ENCODE data around the gene HSPA12B. TPM values are rescaled to one million over a fixed set of nuclear protein-coding genes. Genes with fewer than 3 reads are reported as not detected.
A peak's percentile ranks its signal among the peaks of the same experiment; 100 is the strongest.

Gene HSPA12B, protein sequence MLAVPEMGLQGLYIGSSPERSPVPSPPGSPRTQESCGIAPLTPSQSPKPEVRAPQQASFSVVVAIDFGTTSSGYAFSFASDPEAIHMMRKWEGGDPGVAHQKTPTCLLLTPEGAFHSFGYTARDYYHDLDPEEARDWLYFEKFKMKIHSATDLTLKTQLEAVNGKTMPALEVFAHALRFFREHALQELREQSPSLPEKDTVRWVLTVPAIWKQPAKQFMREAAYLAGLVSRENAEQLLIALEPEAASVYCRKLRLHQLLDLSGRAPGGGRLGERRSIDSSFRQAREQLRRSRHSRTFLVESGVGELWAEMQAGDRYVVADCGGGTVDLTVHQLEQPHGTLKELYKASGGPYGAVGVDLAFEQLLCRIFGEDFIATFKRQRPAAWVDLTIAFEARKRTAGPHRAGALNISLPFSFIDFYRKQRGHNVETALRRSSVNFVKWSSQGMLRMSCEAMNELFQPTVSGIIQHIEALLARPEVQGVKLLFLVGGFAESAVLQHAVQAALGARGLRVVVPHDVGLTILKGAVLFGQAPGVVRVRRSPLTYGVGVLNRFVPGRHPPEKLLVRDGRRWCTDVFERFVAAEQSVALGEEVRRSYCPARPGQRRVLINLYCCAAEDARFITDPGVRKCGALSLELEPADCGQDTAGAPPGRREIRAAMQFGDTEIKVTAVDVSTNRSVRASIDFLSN
- not detected in 2 replicates for total RNA-seq (2016; rRNA removed; fragmentation: Illumina TruSeq; extraction: Trizol)
- not detected in 2 replicates for total RNA-seq (2016; cell fraction: cytosol; rRNA removed; fragmentation: Illumina TruSeq; extraction: Trizol; ENCODE audit: low read depth)
- not detected in 2 replicates for total RNA-seq (2016; cell fraction: insoluble cytoplasmic fraction; rRNA removed; fragmentation: Illumina TruSeq; extraction: Trizol)
- total RNA-seq (2016; cell fraction: membrane; rRNA removed; fragmentation: Illumina TruSeq; extraction: Trizol) = not detected in 2 replicates
- not detected in 2 replicates for total RNA-seq (2016; cell fraction: nucleus; rRNA removed; fragmentation: Illumina TruSeq; extraction: Trizol)
- 0.01 TPM in 2 replicates for polyA plus RNA-seq (2011; rRNA removed)
- polyA plus RNA-seq (2011; cell fraction: cytosol; rRNA removed) = 0.03 and 0.04 TPM in 2 replicates
- 0.14 and 0.17 TPM in 2 replicates for polyA plus RNA-seq (2011; cell fraction: nucleus; rRNA removed)
- polyA plus RNA-seq (2012) = 0.90 and 1.9 TPM in 2 replicates
- not detected in 2 replicates for polyA plus RNA-seq (2016; cell fraction: cytosol; fragmentation: Illumina TruSeq; extraction: Trizol; ENCODE audit: low read depth)
- not detected in 2 replicates for polyA plus RNA-seq (2016; cell fraction: insoluble cytoplasmic fraction; fragmentation: Illumina TruSeq; extraction: Trizol; ENCODE audit: low read depth)
- polyA plus RNA-seq (2016; cell fraction: membrane; fragmentation: Illumina TruSeq; extraction: Trizol; ENCODE audit: low read depth) = not detected in 2 replicates
- polyA plus RNA-seq (2016; cell fraction: nucleus; fragmentation: Illumina TruSeq; extraction: Trizol; ENCODE audit: insufficient read depth, low read depth) = not detected in 2 replicates
- polyA minus RNA-seq (2011; rRNA and poly(A)+ RNA removed; ENCODE audit: low replicate concordance) = 0.10 TPM in 1 of 2 replicates, not detected in the other
- not detected in 2 replicates for polyA minus RNA-seq (2011; cell fraction: cytosol; rRNA and poly(A)+ RNA removed)
- polyA minus RNA-seq (2011; cell fraction: nucleus; rRNA and poly(A)+ RNA removed) = 0.13 TPM in 1 of 2 replicates, not detected in the other
- Bru-seq, nascent RNA = percentile 10 among the genes with signal in this experiment
- BruChase-seq, experiment 1, labeled RNA remaining after a 6-hour chase = not detected
- BruChase-seq, experiment 2, labeled RNA remaining after a 2-hour chase = percentile 5 among the genes with signal in this experiment
- long read RNA-seq, experiment 1 = 0 reads
- long read RNA-seq, experiment 2 = 0 reads

DNA sequence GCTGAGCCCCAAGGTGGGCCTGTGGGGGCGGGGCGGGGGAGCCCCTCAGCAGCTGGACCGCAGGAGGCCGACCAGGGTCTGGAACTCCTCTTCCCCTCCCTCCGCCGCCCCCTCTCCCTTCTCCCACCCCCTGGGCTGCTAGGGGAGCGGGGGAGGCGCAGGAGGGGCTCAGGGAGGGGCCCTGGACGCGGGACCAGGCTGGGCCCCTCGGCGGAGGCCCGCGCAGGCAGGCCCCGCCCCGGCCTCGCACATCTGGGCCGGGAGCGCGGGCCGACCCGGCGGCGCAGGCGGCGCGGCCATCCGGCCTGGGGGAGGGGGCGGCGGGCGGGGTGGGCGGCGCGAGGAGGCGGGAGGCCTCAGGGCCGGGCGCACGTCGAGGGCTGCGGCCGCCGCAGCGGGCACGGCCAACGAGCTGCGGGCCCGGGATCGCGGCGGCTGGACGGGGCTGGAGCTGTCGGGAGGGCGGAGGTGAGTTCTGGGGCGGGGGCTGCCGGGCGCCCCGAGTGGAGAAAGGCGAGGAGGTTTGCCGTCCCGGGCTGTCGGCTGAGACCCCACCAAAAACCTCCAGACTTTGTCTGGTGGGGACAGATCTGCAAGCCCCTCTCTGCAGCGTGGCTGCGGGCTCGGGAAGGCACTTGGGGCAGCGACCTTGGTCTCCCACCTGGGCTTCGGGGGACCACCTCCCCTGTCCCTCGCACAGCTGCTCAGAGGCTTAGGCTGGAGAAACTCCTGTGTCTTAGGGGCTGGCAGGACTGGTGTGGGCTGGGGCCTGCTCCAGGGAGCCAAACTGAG is at the start of gene HSPA12B:
TSS of gene HSPA12B (plus strand) at position 359 of the 792 bp plus-strand sequence. CDS start 5,990 bp downstream, outside the sequence.
- peak within 1 kb of the TSS in 1 of 3 experiments; percentile 34; a peak in 1 of 6 replicates for H3K4me3 ChIP-seq (replicated peaks in 1 of 3; ENCODE audit: insufficient read depth in 1 of 3, low read depth in 2 of 3, low read length in 3 of 3)
- no peak for FAIRE-seq
- no peak within 1 kb of the TSS for H2AFZ ChIP-seq (ENCODE audit: low read length)
- in situ Hi-C loops (cut with HindIII; ENCODE audit: extremely low pct_ligation_motif_present, low pct_unique_long_range_greater_than_20kb) = no loop called here
- H3K79me2 ChIP-seq (ENCODE audit: insufficient read depth, low read length) = no peaks in the 10 kb centered on the region
- H4K20me1 ChIP-seq (ENCODE audit: insufficient read depth, low read length) = no peaks in the 10 kb centered on the region; the same call in 1 of the 2 replicates
- ChIA-PET CTCF (ENCODE audit: low intra/inter-chr PET ratio, low total read pairs) (no interaction called here), POLR2A (no interaction called here)
- ATAC-seq = no peak; the same call in 2 of the 3 replicates
- no peak within 1 kb of the TSS for H3K27ac ChIP-seq (ENCODE audit: extremely low read length, insufficient read depth, low read length)
- BruUV-seq (replicated peaks) = no TSS peak
- no peaks in the 10 kb centered on the region for H3K36me3 ChIP-seq (replicated peaks in 1 of 2; ENCODE audit: control insufficient read depth in 1 of 2, insufficient read depth in 2 of 2, low read length in 2 of 2)
- H3K9me3 ChIP-seq (ENCODE audit: low read length) = no peaks in the 10 kb centered on the region
- intact Hi-C loops (cut with micrococcal nuclease; ENCODE audit: unreplicated experiment) = no loop called here
- H3K4me2 ChIP-seq (ENCODE audit: low read depth, low read length) = no peak within 1 kb of the TSS
- DNase-seq (ENCODE audit: low spot score) = no peak
- peaks cover 22 to 60% of the 10 kb centered on the region in 2 experiments; a peak in 4 of 5 replicates for H3K27me3 ChIP-seq (ENCODE audit: control insufficient read depth in 1 of 2, insufficient read depth in 2 of 2, low read length in 2 of 2)
- no peak within 1 kb of the TSS for H3K9ac ChIP-seq (ENCODE audit: insufficient read depth, low read depth, low read length)
- 23% methylated on average over 45 of the region's 67 CpGs for WGBS (ENCODE audit: low lambda C conversion rate)
- peaks cover 10% of the 10 kb centered on the region for H3K4me1 ChIP-seq (ENCODE audit: insufficient read depth, low read length)
- TF ChIP-seq ZBTB1 (CRISPR knock-in tag; IDR thresholded peaks at IDR 0.05; ENCODE audit: borderline replicate concordance) = no peak
- TF ChIP-seq, protein P1, sequence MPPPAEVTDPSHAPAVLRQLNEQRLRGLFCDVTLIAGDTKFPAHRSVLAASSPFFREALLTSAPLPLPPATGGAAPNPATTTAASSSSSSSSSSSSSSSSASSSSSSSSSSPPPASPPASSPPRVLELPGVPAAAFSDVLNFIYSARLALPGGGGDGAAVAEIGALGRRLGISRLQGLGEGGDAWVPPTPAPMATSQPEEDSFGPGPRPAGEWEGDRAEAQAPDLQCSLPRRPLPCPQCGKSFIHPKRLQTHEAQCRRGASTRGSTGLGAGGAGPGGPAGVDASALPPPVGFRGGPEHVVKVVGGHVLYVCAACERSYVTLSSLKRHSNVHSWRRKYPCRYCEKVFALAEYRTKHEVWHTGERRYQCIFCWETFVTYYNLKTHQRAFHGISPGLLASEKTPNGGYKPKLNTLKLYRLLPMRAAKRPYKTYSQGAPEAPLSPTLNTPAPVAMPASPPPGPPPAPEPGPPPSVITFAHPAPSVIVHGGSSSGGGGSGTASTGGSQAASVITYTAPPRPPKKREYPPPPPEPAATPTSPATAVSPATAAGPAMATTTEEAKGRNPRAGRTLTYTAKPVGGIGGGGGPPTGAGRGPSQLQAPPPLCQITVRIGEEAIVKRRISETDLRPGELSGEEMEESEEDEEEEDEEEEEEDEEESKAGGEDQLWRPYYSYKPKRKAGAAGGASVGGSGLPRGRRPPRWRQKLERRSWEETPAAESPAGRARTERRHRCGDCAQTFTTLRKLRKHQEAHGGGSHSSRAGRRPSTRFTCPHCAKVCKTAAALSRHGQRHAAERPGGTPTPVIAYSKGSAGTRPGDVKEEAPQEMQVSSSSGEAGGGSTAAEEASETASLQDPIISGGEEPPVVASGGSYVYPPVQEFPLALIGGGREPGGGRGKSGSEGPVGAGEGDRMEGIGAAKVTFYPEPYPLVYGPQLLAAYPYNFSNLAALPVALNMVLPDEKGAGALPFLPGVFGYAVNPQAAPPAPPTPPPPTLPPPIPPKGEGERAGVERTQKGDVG (CRISPR knock-in tag; IDR thresholded peaks at IDR 0.05; ENCODE audit: borderline replicate concordance) = peak; percentile 7; the same call in 1 of the 2 replicates
- TF ChIP-seq, protein P2, sequence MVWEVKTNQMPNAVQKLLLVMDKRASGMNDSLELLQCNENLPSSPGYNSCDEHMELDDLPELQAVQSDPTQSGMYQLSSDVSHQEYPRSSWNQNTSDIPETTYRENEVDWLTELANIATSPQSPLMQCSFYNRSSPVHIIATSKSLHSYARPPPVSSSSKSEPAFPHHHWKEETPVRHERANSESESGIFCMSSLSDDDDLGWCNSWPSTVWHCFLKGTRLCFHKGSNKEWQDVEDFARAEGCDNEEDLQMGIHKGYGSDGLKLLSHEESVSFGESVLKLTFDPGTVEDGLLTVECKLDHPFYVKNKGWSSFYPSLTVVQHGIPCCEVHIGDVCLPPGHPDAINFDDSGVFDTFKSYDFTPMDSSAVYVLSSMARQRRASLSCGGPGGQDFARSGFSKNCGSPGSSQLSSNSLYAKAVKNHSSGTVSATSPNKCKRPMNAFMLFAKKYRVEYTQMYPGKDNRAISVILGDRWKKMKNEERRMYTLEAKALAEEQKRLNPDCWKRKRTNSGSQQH (CRISPR knock-in tag; IDR thresholded peaks at IDR 0.05; ENCODE audit: low read depth) = no peak
- TF ChIP-seq, protein P3, sequence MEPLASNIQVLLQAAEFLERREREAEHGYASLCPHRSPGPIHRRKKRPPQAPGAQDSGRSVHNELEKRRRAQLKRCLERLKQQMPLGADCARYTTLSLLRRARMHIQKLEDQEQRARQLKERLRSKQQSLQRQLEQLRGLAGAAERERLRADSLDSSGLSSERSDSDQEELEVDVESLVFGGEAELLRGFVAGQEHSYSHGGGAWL (CRISPR knock-in tag; IDR thresholded peaks at IDR 0.05) = 0 out of 2 replicates have a peak, but pooled peaks have one; percentile 19
- no peak for TF ChIP-seq JUN (CRISPR knock-in tag; IDR thresholded peaks at IDR 0.05)
- TF ChIP-seq, protein P4, sequence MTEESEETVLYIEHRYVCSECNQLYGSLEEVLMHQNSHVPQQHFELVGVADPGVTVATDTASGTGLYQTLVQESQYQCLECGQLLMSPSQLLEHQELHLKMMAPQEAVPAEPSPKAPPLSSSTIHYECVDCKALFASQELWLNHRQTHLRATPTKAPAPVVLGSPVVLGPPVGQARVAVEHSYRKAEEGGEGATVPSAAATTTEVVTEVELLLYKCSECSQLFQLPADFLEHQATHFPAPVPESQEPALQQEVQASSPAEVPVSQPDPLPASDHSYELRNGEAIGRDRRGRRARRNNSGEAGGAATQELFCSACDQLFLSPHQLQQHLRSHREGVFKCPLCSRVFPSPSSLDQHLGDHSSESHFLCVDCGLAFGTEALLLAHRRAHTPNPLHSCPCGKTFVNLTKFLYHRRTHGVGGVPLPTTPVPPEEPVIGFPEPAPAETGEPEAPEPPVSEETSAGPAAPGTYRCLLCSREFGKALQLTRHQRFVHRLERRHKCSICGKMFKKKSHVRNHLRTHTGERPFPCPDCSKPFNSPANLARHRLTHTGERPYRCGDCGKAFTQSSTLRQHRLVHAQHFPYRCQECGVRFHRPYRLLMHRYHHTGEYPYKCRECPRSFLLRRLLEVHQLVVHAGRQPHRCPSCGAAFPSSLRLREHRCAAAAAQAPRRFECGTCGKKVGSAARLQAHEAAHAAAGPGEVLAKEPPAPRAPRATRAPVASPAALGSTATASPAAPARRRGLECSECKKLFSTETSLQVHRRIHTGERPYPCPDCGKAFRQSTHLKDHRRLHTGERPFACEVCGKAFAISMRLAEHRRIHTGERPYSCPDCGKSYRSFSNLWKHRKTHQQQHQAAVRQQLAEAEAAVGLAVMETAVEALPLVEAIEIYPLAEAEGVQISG (CRISPR knock-in tag; IDR thresholded peaks at IDR 0.05) = 0 out of 2 replicates have a peak, but pooled peaks have one; percentile 7

Data from HepG2 (cell line).